HPDE6-E6E7 (cell line): ENCODE data around the gene SDCCAG8.

Source experiments
- DNase-seq: peaks from one replicate; pipeline ENCODE4 v3.0.0; 2011; ENCODE audit warnings: missing footprints; ENCODE audit errors: extremely low spot score

The SDCCAG8 gene

GRCh38 chr1:243483071-243483771 lies 227.4 kb downstream of the SDCCAG8 start:
- DNase-seq, result no peak

GRCh38 chr1:243483952-243484351 lies 228.1 kb downstream of the SDCCAG8 start:
- DNase-seq, result no peak

GRCh38 chr1:243487036-243487648 lies 231.3 kb downstream of the SDCCAG8 start:
- no peak for DNase-seq

GRCh38 chr1:243487649-243488227 lies 231.9 kb downstream of the SDCCAG8 start:
- DNase-seq, result no peak

GRCh38 chr1:243488459-243489157 lies 232.8 kb downstream of the SDCCAG8 start:
- no peak for DNase-seq

GRCh38 chr1:243489158-243489527 lies 233.3 kb downstream of the SDCCAG8 start:
- no peak for DNase-seq

GRCh38 chr1:243489681-243490546 lies 234.1 kb downstream of the SDCCAG8 start:
- DNase-seq, result no peak

GRCh38 chr1:243490748-243491686 lies 235.2 kb downstream of the SDCCAG8 start:
- no peak for DNase-seq

- DNase-seq, result no peak
Observed at GRCh38 chr1:243493156-243494129, 237.6 kb downstream of the SDCCAG8 start.

- DNase-seq, result no peak
Observed at GRCh38 chr1:243494741-243495431, 239.0 kb downstream of the SDCCAG8 start.

GRCh38 chr1:243495442-243496186 lies 239.8 kb downstream of the SDCCAG8 start:
- DNase-seq, result no peak

- no peak for DNase-seq
Observed at GRCh38 chr1:243496187-243496646, 240.4 kb downstream of the SDCCAG8 start.

GRCh38 chr1:243496806-243497205 lies 241.0 kb downstream of the SDCCAG8 start:
- DNase-seq, result no peak

GRCh38 chr1:243497939-243498681 lies 242.3 kb downstream of the SDCCAG8 start:
- DNase-seq, result no peak

- no peak for DNase-seq
Observed at GRCh38 chr1:243499248-243499647, 243.4 kb downstream of the SDCCAG8 start.

GRCh38 chr1:243499711-243500110 lies 243.9 kb downstream of the SDCCAG8 start:
- DNase-seq, result no peak

- DNase-seq, result no peak
Observed at GRCh38 chr1:243500512-243500911, 244.7 kb downstream of the SDCCAG8 start.
